ENCODE results near the gene CEP76. TPM values are rescaled to one million over a fixed set of nuclear protein-coding genes. Genes with fewer than 3 reads are reported as not detected.
"Not testable (repeated sequence)": the region's sequence is repeated elsewhere in the genome, so short reads cannot be mapped to it uniquely, and the experiment has no call there.

CEP76 gene
- total RNA-seq, 2 experiments from 2014 or later: 14.4 to 16.8 TPM

DNA sequence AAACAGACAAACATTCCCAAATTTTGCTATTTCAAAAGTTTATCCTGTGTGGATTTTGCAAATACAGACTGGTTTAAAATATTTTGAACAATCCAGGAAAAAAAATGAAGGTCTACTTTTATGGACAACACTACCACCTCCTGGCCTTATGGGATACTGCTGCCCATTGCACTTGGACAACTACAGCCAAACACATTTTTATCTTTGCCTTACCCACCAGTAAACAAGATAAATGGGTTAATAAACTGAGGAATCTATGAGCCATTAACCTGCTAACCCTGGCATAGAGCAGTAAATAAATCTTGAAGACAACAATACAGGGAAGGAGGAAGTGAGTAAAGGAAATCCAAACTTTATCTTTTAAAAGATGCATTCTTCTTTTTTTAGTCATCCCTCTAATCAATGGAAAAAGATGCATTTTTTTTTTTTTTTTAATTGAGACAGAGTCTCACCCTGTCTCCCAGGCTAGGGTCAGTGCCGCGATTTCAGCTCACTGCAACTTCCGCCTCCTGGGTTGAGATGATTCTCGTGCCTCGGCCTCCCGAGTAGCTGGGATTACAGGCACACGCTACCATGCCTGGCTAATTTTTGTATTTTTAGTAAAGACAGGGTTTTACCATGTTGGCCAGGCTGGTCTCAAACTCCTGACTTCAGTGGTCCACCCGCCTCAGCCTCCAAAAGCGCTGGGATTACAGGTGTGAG, 42.5 kb downstream of the CEP76 start:
- no peaks in the 10 kb centered on the region for H3K36me3 Mint-ChIP-seq
- no peak overlapping the region for H3K27ac Mint-ChIP-seq
- peaks cover 25% of the 10 kb centered on the region for H3K27me3 Mint-ChIP-seq
- peak; percentile 26 for DNase-seq
- no peaks in the 10 kb centered on the region for H3K9me3 Mint-ChIP-seq
- H3K4me3 Mint-ChIP-seq: no peak overlapping the region
- H3K4me1 Mint-ChIP-seq: peaks cover 17% of the 10 kb centered on the region

DNA sequence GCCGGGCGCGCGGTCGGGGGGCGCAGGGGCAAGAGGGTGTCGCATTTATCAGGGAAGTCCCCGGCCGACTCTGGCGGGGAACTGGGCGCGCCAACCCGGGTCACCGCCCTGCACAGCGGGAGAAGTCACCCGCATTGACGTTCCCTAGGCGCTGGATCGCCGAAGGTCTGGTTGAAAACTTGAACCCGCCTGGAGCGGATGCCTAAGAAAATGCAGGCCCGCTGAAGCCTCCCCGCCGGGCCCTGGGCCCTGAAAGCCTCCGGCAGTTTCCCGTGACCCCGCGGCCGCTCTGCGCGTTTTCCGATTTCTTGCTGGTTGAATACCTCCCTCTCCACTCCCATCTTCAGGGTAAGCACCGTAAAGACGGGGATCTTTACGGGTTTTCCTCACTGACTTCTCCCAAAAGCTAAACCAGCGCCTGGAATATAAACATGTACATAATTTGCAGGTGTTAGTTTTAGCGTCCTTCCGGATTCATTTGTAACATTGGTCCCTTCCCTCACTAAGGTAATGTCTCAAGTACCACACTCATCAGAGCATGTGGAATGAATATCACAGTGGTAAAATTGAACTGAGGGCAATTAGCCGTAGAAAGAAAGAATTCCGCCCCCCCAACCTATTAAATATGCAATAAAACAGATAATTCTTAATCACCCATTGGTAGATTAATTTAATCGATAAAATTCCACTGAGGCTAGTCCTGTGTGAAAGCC, 43.9 kb downstream of the CEP76 start:
- Mint-ChIP-seq H3K27ac (no peak overlapping the region), H3K4me3 (peak overlapping the region; percentile 81), H3K36me3 (no peaks in the 10 kb centered on the region), H3K4me1 (peaks cover 17% of the 10 kb centered on the region), H3K9me3 (no peaks in the 10 kb centered on the region), H3K27me3 (peaks cover 31% of the 10 kb centered on the region)
- DNase-seq: no peak

DNA sequence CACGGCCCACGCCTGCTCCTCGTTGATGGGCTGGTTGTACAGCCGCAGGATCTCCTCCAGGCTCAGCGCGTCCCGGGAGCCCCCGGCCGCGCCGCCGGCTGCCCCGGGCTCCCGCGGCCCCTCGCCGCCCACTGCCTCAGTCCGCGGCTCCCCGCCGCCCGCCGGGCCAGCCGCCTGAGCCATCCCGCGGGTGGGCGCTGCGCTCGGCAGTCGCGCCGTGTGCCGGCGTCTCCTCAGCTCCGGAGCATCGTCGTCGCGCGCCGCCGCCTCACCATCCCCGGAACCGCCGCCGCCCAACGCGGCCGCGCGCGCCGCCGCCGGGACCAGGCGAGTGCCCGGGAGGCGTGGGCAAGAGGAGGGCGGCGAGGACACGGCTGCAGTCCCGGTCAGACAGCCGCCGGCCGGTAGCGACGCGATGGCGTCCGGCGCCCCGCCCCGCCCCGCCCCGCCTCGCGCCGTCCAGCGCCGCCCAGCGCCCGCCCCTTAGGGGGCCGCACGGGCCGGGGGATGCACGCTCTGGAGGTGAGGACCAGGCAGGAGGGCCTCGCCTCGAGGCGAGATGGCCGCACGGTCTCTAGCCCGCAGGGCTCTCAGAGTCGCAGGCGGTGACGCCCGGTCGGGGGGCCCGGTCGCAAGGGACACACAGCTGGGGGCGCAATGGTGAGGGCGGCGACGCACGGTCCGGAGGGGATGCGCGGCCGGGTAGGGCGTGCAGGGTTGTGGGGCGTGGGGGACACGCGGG, 44.7 kb downstream of the CEP76 start, which contains the start of gene SPIRE1:
TSS of gene SPIRE1 (minus strand) at position 424 of the 742 bp plus-strand sequence. CDS start at position 183, 241 bp downstream.
- peaks cover 35% of the 10 kb centered on the region for H3K27me3 Mint-ChIP-seq
- no peaks in the 10 kb centered on the region for H3K36me3 Mint-ChIP-seq
- peak; percentile 50 for DNase-seq
- H3K4me3 Mint-ChIP-seq: peak within 1 kb of the TSS; percentile 81
- H3K9me3 Mint-ChIP-seq: no peaks in the 10 kb centered on the region
- H3K4me1 Mint-ChIP-seq: peaks cover 19% of the 10 kb centered on the region
- no peak within 1 kb of the TSS for H3K27ac Mint-ChIP-seq

DNA sequence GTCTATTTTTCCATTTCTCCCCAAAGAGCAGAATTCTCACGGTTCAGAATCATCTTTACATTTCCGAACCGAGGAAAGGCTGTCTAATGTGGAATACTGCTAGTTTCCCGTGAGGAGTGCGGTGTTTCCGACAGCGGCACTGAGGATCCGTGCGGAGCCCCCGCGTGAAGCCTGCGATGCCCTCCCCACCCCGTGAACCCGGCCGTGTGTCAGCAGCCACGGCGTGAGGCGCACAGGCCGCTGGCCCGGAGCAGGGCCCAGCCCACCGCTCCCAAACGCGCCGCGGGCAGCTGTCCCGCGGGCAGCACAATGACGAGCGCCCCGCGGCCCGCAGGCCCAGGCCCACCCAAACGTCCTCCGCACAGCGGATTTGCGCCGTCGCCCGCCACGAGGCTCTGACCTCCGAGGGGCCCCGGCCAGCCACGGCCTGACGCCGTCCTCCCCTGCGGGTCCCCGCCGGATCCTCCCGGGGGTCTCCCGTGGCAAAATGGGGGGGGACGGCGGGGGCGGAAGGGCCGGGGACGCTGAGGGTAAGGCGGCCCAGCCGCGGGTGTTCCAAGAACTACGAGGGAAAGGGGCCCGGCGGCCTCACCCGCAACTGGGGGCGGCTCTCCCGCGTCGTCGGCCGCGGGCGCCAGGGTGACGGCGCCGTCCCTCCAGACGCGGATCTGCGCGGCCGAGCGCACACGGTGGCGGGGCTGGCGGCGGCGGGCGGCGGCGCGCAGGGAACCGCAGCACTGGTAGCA, 45.4 kb downstream of the CEP76 start:
- Mint-ChIP-seq H3K27me3 (peaks cover 35% of the 10 kb centered on the region), H3K36me3 (no peaks in the 10 kb centered on the region), H3K4me1 (peaks cover 20% of the 10 kb centered on the region), H3K4me3 (peak overlapping the region; percentile 80), H3K27ac (no peak overlapping the region), H3K9me3 (no peaks in the 10 kb centered on the region)
- DNase-seq: peak; percentile 42

DNA sequence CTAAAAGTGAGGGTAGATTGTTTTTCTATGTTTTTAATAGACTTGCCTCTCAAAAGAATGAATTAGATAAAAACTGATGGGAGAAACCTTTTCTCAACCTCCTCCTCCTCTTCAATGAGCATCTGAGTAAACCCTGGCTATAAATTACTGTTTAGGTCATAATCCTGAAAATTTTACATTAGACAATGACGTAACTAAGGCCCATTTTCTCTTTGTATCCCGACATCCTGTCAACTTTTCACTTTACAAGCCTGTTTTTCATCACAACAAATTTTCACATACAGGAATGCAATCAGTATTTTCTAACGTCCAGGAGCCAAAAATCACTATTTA, 46.0 kb downstream of the CEP76 start:
- Mint-ChIP-seq H3K27ac (no peak overlapping the region), H3K36me3 (no peaks in the 10 kb centered on the region), H3K27me3 (peaks cover 37% of the 10 kb centered on the region), H3K4me3 (peak overlapping the region; percentile 80), H3K4me1 (peaks cover 20% of the 10 kb centered on the region), H3K9me3 (no peaks in the 10 kb centered on the region)
- DNase-seq: no peak

DNA sequence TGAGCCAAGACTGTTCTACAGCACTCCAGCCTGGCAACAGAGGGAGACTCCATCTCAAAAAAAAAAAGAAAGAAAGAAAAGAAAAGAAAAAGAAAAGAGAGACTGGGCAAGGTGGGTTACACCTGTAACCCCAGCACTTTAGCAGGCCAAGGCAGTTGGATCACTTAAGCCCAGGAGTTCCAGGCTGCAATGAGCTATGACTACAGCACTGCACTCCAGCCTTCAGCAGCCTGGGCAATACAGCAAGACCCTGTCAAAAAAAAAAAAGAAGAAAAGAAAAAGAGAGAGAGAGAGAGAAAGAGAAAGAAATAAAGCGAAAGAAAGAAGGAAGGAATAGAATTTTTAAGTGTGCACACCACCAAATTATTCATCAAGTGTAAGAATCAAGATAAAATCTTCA, 47.6 kb downstream of the CEP76 start:
- Mint-ChIP-seq H3K27me3 (peaks cover 43% of the 10 kb centered on the region), H3K4me3 (no peak overlapping the region), H3K27ac (no peak overlapping the region), H3K9me3 (no peaks in the 10 kb centered on the region), H3K36me3 (no peaks in the 10 kb centered on the region), H3K4me1 (peaks cover 20% of the 10 kb centered on the region)
- DNase-seq: no peak

DNA sequence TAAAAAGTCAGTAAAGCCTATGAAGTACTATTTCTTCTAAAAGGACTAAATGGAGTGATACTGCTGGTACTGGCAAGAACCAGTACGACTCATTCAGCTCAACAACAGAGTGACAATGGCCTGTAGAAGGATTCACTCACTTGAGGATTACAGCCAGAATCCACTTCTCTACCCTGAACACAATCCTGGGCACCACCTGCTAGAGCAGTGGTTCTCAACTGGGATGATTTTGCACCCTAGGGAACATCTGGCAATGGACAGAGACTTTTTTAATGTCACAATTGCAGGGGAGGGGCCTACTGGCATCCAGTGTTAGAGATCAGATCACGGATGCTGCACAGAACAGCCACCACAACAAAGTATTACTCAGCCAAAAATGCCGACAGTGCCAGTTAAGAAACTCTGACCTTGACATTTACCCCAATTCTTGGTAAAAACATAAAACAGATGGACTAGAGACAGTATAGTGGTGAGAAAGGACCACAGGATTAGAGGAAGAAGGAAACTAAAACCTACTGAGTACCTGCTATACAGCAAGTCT, 49.6 kb downstream of the CEP76 start:
- peaks cover 36% of the 10 kb centered on the region for H3K27me3 Mint-ChIP-seq
- no peaks in the 10 kb centered on the region for H3K9me3 Mint-ChIP-seq
- H3K36me3 Mint-ChIP-seq: no peaks in the 10 kb centered on the region
- H3K4me3 Mint-ChIP-seq: no peak overlapping the region
- peak; percentile 16 for DNase-seq
- no peak overlapping the region for H3K27ac Mint-ChIP-seq
- peaks cover 13% of the 10 kb centered on the region for H3K4me1 Mint-ChIP-seq

DNA sequence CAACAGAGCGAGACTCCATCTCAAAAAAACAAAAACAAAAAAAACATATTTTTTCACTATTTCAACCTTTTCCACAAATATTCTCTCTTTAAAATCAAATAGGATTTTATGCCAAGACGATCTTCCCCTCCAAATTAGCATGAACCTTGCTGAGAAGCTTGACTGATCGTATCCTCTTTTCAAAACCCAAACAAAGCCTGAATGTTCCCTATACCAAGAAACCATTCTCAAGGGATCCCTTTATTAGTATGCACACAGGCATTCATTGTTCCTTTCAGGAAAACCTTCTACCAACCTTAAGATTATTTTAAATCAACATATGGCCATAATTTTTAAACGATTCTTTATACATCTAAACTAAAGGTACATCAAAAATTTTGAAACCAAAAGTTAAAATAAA, 50.9 kb downstream of the CEP76 start:
- Mint-ChIP-seq H3K27me3 (peaks cover 34% of the 10 kb centered on the region), H3K9me3 (no peaks in the 10 kb centered on the region), H3K27ac (no peak overlapping the region), H3K4me1 (peaks cover 11% of the 10 kb centered on the region), H3K36me3 (no peaks in the 10 kb centered on the region), H3K4me3 (no peak overlapping the region)
- DNase-seq: no peak

DNA sequence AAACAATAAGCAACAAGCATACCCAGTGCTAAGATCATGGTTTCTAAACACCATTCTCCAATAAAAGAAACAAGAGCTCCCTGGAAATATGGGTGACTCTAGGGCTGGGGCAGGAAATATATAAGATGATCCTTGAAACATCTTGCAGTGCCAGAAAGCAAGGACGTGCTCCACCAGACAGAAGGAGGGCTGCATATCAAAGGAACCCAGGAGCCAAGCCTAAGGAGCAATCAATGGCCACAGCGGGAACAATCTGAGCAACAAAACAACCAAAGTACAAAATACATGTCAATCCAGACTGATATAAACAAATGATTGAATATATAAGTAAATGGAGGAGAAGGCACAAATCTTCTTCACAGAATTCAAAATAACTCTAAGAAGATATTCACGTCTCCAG, 54.8 kb downstream of the CEP76 start:
- Mint-ChIP-seq H3K27me3 (peaks cover 12% of the 10 kb centered on the region), H3K4me3 (no peak overlapping the region), H3K36me3 (no peaks in the 10 kb centered on the region)

DNA sequence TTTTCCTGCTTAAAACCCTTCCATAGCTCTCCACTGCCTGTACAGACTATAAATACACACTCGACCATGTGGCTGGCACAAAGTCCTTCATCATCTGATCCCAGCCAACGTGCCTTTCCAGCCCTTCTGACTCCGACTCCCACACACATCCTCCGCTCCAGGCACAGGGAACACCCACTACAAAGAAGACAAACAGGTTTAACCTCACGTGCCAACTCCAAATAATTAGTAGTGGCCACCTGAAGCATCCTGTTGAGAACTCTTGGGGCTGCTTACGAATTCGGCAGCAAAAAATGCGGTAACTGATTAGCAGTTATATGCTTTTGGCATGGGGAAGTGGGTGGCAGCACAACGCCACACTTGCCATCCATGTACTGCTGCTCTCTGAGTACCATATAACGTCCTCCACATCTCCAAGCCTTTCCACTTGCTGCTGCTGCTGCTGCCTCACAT, 56.7 kb downstream of the CEP76 start:
- Mint-ChIP-seq H3K27ac (no peak overlapping the region), H3K36me3 (no peaks in the 10 kb centered on the region), H3K27me3 (peaks cover 4% of the 10 kb centered on the region), H3K4me3 (no peak overlapping the region), H3K4me1 (no peaks in the 10 kb centered on the region), H3K9me3 (no peaks in the 10 kb centered on the region)
- DNase-seq: no peak

More for the DNA sequence above, 54.8 kb downstream of the CEP76 start:
- DNase-seq: no peak
- Mint-ChIP-seq H3K4me1 (peaks cover under 1% of the 10 kb centered on the region), H3K27ac (no peak overlapping the region), H3K9me3 (no peaks in the 10 kb centered on the region)

DNA sequence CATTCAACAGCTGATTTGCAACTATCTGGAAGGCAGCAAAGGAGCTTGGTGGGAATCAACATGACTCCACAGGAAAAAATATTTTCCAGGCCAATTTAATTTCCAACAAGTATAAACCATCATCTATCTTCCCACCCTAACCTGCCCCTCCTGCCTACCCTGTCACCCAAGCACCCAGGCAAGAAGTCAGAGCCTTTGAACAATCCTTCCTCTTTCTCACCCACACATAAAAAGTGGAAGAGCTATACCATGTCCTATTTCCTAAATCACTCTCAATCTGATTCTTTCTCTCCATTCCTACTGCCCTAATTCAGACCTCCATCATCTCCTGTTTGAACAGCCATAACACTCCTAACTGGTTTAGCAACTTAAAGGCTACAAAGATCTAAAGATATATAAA, 57.3 kb downstream of the CEP76 start:
- no peak overlapping the region for H3K27ac Mint-ChIP-seq
- H3K4me3 Mint-ChIP-seq: no peak overlapping the region
- no peaks in the 10 kb centered on the region for H3K9me3 Mint-ChIP-seq
- no peaks in the 10 kb centered on the region for H3K36me3 Mint-ChIP-seq
- DNase-seq: no peak
- peaks cover 4% of the 10 kb centered on the region for H3K27me3 Mint-ChIP-seq
- no peaks in the 10 kb centered on the region for H3K4me1 Mint-ChIP-seq

DNA sequence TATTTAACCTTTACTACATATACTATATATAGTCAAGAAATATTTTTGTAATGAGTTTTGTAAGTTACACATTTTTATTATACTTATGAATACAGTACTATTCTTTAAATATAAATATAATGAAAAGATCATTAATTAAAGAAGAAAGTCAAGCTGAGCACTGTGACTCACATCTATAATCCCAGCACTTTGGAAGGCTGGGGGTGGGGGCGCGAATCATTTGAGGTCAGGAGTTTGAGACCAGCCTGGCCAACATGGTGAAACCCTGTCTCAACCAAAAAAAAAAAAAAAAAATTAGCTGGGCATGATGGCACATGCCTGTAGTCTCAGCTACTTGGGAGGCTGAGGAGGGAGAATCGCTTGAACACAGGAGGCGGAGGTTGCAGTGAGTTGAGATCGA, 58.8 kb downstream of the CEP76 start:
- H3K4me1 Mint-ChIP-seq, DNase-seq, H3K27me3 Mint-ChIP-seq, H3K36me3 Mint-ChIP-seq, H3K27ac Mint-ChIP-seq, H3K9me3 Mint-ChIP-seq, H3K4me3 Mint-ChIP-seq: not testable (repeated sequence)

DNA sequence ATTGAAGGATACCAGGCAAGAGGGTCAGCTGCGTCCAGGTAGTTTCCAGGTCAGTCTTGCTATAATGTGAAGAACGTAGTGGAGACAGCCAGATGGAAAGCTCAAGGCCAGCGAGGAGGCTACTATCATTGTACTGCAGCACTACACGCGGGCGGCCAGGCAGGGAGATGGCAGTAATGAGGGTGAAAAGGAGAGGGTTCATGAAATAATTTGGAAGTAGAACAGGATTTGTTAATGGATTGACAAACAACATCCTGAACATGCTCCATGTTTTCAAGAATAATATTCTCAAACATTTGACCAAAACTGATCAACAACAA, 61.7 kb downstream of the CEP76 start:
- no peaks in the 10 kb centered on the region for H3K36me3 Mint-ChIP-seq
- H3K27ac Mint-ChIP-seq: no peak overlapping the region
- no peaks in the 10 kb centered on the region for H3K9me3 Mint-ChIP-seq
- H3K4me1 Mint-ChIP-seq: peaks cover 4% of the 10 kb centered on the region
- H3K4me3 Mint-ChIP-seq: no peak overlapping the region
- no peak for DNase-seq
- peaks cover 4% of the 10 kb centered on the region for H3K27me3 Mint-ChIP-seq

DNA sequence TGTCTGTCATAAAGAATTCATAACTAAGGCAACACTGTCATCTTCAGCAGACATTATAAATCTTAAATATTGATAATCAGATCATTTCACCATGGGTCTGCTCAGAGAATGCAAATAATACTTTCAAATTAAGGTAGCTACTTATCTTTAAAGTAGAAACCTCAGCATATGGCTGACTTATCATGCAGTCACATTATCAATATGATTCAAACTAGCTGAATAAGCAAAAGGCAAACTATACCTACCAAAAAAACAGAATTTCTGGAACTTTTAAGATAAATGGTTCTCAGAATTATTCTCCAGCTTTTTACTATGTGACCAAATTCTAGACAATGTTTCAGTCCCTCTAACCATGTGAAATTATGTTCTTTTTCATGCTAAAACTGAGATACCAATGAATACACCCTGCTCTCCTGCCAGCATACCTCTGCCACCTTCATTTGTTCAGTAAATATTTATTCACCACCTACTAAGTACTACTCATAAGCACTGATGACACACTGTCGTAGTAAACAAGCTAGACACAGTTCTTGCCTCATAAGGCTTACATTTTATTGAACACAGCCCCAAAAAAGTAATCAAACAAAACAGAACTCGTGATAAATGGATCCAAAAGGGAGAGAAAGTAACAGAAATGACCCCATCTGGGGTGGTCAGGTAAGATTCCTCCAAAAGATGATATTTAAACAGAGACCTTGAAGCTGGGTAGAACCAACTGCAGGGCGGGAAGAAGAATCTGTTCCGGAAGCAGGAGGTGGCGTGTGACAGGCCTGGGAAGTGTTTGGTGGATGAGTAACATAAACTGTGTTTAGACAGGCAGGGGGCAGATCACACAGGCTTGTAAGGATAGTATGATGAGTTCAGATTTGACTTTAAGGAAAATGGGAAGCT, 62.3 kb downstream of the CEP76 start:
- no peaks in the 10 kb centered on the region for H3K36me3 Mint-ChIP-seq
- H3K9me3 Mint-ChIP-seq: no peaks in the 10 kb centered on the region
- peaks cover 4% of the 10 kb centered on the region for H3K27me3 Mint-ChIP-seq
- H3K27ac Mint-ChIP-seq: no peak overlapping the region
- no peak overlapping the region for H3K4me3 Mint-ChIP-seq
- DNase-seq: no peak
- H3K4me1 Mint-ChIP-seq: peaks cover 4% of the 10 kb centered on the region
